Measurements from ENCODE around the gene RNF208.

- no peak for TF ChIP-seq CTCF (IDR thresholded peaks at IDR 0.05)
- TF ChIP-seq TAF1 (IDR thresholded peaks at IDR 0.05; ENCODE audit: borderline replicate concordance, low read depth, low read length) = no peak
- TF ChIP-seq EP300 (IDR thresholded peaks at IDR 0.05; ENCODE audit: borderline replicate concordance in 1 of 2, low read depth in 1 of 2, low read length in 1 of 2) = no peak
- TF ChIP-seq GABPA (IDR thresholded peaks at IDR 0.05; ENCODE audit: low read depth) = no peak
- TF ChIP-seq FOSL2 (IDR thresholded peaks at IDR 0.05; ENCODE audit: borderline replicate concordance, low read depth) = no peak
- no peak for TF ChIP-seq USF1 (IDR thresholded peaks at IDR 0.05; ENCODE audit: borderline replicate concordance, low read depth)
- TF ChIP-seq POLR2AphosphoS5 (IDR thresholded peaks at IDR 0.05; ENCODE audit: low read depth, low read length) = no peak
- no peak for TF ChIP-seq FOXM1 (IDR thresholded peaks at IDR 0.05; ENCODE audit: low read depth)
- no peak for TF ChIP-seq JUND (IDR thresholded peaks at IDR 0.05)
- TF ChIP-seq CHD2 (IDR thresholded peaks at IDR 0.05; ENCODE audit: low read length, partially characterized antibody) = no peak
- no peak for TF ChIP-seq MAX (IDR thresholded peaks at IDR 0.05; ENCODE audit: low read depth)
- TF ChIP-seq EZH2phosphoT487 (IDR thresholded peaks at IDR 0.05; ENCODE audit: borderline replicate concordance, low read depth) = no peak
Observed at GRCh38 chr9:137250329-137251193, 28.5 kb upstream of the RNF208 start.

Measured in SK-N-SH (cell line).